SK-N-SH (cell line): Measurements from ENCODE around the gene GNPDA2.

Source experiments
- FOSL2 ChIP-seq: IDR thresholded peaks from 2 replicates; pipeline ENCODE4 v1.4.0; 2012; ENCODE audit warnings: low read depth, mild to moderate bottlenecking, moderate library complexity, borderline replicate concordance
- FOXJ3 ChIP-seq: sonication (generic); formaldehyde crosslinking; IDR thresholded peaks from 2 replicates; pipeline ENCODE4 v1.5.1; 2020; ENCODE audit warnings: mild to moderate bottlenecking, missing genetic modification reagents
- NRF1 ChIP-seq: IDR thresholded peaks from 2 replicates; pipeline ENCODE4 v1.6.1; 2012; ENCODE audit warnings: low read depth, mild to moderate bottlenecking, low read length
- POLR2AphosphoS5 ChIP-seq: IDR thresholded peaks from 2 replicates; pipeline ENCODE4 v1.6.1; 2012; ENCODE audit warnings: low read depth, low read length
- RFX5 ChIP-seq: IDR thresholded peaks from 2 replicates; pipeline ENCODE4 v1.6.1; 2012; ENCODE audit warnings: mild to moderate bottlenecking, improper control_type of control experiment, low read length
- SIN3A ChIP-seq: IDR thresholded peaks from 2 replicates; pipeline ENCODE4 v1.6.1; 2012; ENCODE audit warnings: low read depth, mild to moderate bottlenecking, low read length, moderate library complexity, borderline replicate concordance
- SMC3 ChIP-seq: IDR thresholded peaks from 2 replicates; pipeline ENCODE4 v1.6.1; 2012; ENCODE audit warnings: low read depth, low read length, improper control_type of control experiment
- YY1 ChIP-seq: IDR thresholded peaks from 2 replicates; pipeline ENCODE4 v1.4.0; 2012; ENCODE audit warnings: low read depth, mild to moderate bottlenecking
- TF ChIP-seq, protein P1 (sequence below): fragments of 200-600 bp; sonication (generic); IDR thresholded peaks from 2 replicates; pipeline ENCODE4 v1.6.1; 2017; ENCODE audit warnings: antibody characterized with exemption, mild to moderate bottlenecking, moderate library complexity
- TF ChIP-seq, protein P2 (sequence below): fragments of 150-350 bp; IDR thresholded peaks from 2 replicates; pipeline ENCODE4 v1.6.1; 2017; ENCODE audit warnings: antibody characterized with exemption, low read length, low read depth, borderline replicate concordance

GRCh38 chr4:44760142-44760898, 34.0 kb upstream of the GNPDA2 start:
- TF ChIP-seq, protein P1, sequence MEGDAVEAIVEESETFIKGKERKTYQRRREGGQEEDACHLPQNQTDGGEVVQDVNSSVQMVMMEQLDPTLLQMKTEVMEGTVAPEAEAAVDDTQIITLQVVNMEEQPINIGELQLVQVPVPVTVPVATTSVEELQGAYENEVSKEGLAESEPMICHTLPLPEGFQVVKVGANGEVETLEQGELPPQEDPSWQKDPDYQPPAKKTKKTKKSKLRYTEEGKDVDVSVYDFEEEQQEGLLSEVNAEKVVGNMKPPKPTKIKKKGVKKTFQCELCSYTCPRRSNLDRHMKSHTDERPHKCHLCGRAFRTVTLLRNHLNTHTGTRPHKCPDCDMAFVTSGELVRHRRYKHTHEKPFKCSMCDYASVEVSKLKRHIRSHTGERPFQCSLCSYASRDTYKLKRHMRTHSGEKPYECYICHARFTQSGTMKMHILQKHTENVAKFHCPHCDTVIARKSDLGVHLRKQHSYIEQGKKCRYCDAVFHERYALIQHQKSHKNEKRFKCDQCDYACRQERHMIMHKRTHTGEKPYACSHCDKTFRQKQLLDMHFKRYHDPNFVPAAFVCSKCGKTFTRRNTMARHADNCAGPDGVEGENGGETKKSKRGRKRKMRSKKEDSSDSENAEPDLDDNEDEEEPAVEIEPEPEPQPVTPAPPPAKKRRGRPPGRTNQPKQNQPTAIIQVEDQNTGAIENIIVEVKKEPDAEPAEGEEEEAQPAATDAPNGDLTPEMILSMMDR = peak; percentile 71
- TF ChIP-seq POLR2AphosphoS5 = no peak
- TF ChIP-seq SMC3 = no peak
- TF ChIP-seq RFX5 = no peak
- TF ChIP-seq FOXJ3 (CRISPR knock-in tag) = no peak
- no peak for TF ChIP-seq FOSL2
- no peak for TF ChIP-seq SIN3A
- TF ChIP-seq, protein P2, sequence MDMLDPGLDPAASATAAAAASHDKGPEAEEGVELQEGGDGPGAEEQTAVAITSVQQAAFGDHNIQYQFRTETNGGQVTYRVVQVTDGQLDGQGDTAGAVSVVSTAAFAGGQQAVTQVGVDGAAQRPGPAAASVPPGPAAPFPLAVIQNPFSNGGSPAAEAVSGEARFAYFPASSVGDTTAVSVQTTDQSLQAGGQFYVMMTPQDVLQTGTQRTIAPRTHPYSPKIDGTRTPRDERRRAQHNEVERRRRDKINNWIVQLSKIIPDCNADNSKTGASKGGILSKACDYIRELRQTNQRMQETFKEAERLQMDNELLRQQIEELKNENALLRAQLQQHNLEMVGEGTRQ = no peak
- TF ChIP-seq YY1 = no peak
- TF ChIP-seq NRF1 = no peak
